ENCODE results near the gene KIF3A.

The KIF3A gene

DNA sequence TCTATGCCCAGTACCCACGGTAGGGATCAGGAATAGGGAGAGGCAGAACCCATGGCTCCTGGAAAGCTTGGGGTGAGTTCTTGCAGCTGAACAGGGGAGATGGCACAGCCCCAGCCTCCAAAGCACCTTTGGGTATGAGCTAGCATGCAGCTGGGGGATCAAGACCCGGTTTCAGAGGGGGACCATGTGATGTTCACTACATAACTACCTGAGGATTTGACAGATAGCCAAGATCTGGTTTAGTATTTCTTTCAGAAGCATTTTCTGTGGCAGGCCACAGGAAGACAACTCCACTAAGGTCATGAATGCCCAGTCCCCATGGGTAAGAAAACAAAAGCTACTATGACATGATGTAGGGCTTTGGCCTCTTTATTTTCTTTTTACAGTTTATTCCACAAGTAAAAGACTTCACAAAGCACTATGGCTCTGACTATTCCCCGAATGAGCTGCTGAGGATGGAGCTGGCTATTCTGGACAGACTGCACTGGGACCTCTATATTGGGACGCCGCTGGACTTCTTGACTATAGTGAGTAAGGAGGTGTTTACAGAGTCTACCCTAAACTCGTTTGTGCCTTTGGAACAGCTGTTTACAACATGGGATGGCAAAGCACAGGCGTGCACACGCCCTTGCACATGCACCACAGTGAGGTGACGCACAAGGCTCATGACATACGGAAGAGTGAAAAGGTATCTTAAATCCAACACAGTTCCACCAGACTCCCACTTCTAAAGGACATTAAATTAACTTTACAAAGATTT lies 13.3 kb upstream of the KIF3A start:
- TF ChIP-seq POLR2AphosphoS5 (IDR thresholded peaks at IDR 0.05; ENCODE audit: low read depth, low read length) (no peak), SPI1 (IDR thresholded peaks at IDR 0.05; ENCODE audit: low read depth, low read length) (no peak), POU2F2 (IDR thresholded peaks at IDR 0.05; ENCODE audit: low read depth, low read length) (no peak), TAF1 (IDR thresholded peaks at IDR 0.05; ENCODE audit: low read depth, low read length) (no peak), PAX5 (IDR thresholded peaks at IDR 0.05; ENCODE audit: insufficient read depth, low read length, severe bottlenecking) (no peak), POLR2A (IDR thresholded peaks at IDR 0.05; ENCODE audit: low read depth, low read length) (no peak)
- DNase-seq (ENCODE audit: insufficient read length, low spot score) (no peak), FAIRE-seq (peak; percentile 77)

- FAIRE-seq (peak; percentile 40), DNase-seq (ENCODE audit: insufficient read length, low spot score) (no peak)
- TF ChIP-seq PAX5 (IDR thresholded peaks at IDR 0.05; ENCODE audit: insufficient read depth, low read length, severe bottlenecking) (no peak), SPI1 (IDR thresholded peaks at IDR 0.05; ENCODE audit: low read depth, low read length) (no peak), TAF1 (IDR thresholded peaks at IDR 0.05; ENCODE audit: low read depth, low read length) (no peak)
These were observed 12.2 kb upstream of the KIF3A start for GRCh38 chr5:132749506-132749905.

- TF ChIP-seq POLR2A (IDR thresholded peaks at IDR 0.05; ENCODE audit: low read depth, low read length) (no peak), POU2F2 (IDR thresholded peaks at IDR 0.05; ENCODE audit: low read depth, low read length) (no peak), TAF1 (IDR thresholded peaks at IDR 0.05; ENCODE audit: low read depth, low read length) (no peak), SPI1 (IDR thresholded peaks at IDR 0.05; ENCODE audit: low read depth, low read length) (no peak), PAX5 (IDR thresholded peaks at IDR 0.05; ENCODE audit: insufficient read depth, low read length, severe bottlenecking) (no peak), POLR2AphosphoS5 (IDR thresholded peaks at IDR 0.05; ENCODE audit: low read depth, low read length) (no peak)
- DNase-seq (ENCODE audit: insufficient read length, low spot score) = no peak
- FAIRE-seq = peak; percentile 20
These were observed 11.2 kb upstream of the KIF3A start for GRCh38 chr5:132748522-132749000.

GRCh38 chr5:132747616-132748440 lies 10.5 kb upstream of the KIF3A start:
- TF ChIP-seq POLR2A (IDR thresholded peaks at IDR 0.05; ENCODE audit: low read depth, low read length) = no peak
- TF ChIP-seq PAX5 (IDR thresholded peaks at IDR 0.05; ENCODE audit: insufficient read depth, low read length, severe bottlenecking) = no peak
- no peak for TF ChIP-seq TAF1 (IDR thresholded peaks at IDR 0.05; ENCODE audit: low read depth, low read length)
- TF ChIP-seq POU2F2 (IDR thresholded peaks at IDR 0.05; ENCODE audit: low read depth, low read length) = no peak
- no peak for TF ChIP-seq SPI1 (IDR thresholded peaks at IDR 0.05; ENCODE audit: low read depth, low read length)
- no peak for TF ChIP-seq POLR2AphosphoS5 (IDR thresholded peaks at IDR 0.05; ENCODE audit: low read depth, low read length)
- FAIRE-seq (no peak), DNase-seq (ENCODE audit: insufficient read length, low spot score) (no peak)

DNA sequence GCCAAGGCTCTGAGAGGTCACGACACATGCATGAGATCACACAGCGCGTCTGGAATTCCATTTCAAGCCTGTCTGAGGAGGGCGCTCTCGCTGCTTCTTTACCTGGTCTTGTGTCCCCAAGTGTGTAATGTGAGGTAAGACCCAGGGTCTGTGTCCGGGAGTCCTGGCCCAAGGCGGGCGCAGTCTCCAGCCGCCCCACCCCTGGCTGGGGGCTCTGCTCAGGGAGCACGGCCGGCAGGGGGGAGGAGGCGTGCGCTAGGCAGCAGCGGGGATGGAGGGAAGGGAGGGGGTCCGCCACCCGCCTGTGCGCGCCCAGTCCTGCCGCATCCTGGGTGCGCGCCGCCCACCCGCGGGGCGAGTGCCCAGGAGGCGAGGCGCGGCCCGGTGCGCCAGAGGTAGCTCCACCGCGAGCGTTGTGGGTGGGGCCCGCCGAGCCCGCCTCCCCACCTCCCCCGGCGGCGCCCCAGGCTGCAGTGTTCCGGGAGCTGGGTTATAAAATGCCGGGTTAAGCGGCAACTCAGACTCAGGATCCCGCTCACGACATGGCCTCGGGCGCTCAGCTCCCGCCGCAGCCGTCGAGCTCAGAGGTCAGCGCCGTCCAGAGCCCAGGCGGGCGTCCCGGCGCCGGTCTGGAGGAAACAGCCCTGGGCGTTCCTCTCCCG lies 9.7 kb upstream of the KIF3A start, which contains the start of gene CCNI2:
Gene CCNI2, plus strand, starts transcription at position 473 of the 662 bp plus-strand sequence. Its CDS starts 70 bp downstream, at position 543.
- DNase-seq (ENCODE audit: insufficient read length, low spot score) = peak; percentile 48
- peak; percentile 71 for FAIRE-seq
- TF ChIP-seq SPI1 (IDR thresholded peaks at IDR 0.05; ENCODE audit: low read depth, low read length) (no peak), POLR2AphosphoS5 (IDR thresholded peaks at IDR 0.05; ENCODE audit: low read depth, low read length) (no peak), TAF1 (IDR thresholded peaks at IDR 0.05; ENCODE audit: low read depth, low read length) (no peak), POU2F2 (IDR thresholded peaks at IDR 0.05; ENCODE audit: low read depth, low read length) (no peak), PAX5 (IDR thresholded peaks at IDR 0.05; ENCODE audit: insufficient read depth, low read length, severe bottlenecking) (no peak), POLR2A (IDR thresholded peaks at IDR 0.05; ENCODE audit: low read depth, low read length) (no peak)

- FAIRE-seq (no peak), DNase-seq (ENCODE audit: insufficient read length, low spot score) (no peak)
- TF ChIP-seq PAX5 (IDR thresholded peaks at IDR 0.05; ENCODE audit: insufficient read depth, low read length, severe bottlenecking) (no peak), POLR2A (IDR thresholded peaks at IDR 0.05; ENCODE audit: low read depth, low read length) (no peak), POLR2AphosphoS5 (IDR thresholded peaks at IDR 0.05; ENCODE audit: low read depth, low read length) (no peak), SPI1 (IDR thresholded peaks at IDR 0.05; ENCODE audit: low read depth, low read length) (no peak), TAF1 (IDR thresholded peaks at IDR 0.05; ENCODE audit: low read depth, low read length) (no peak), POU2F2 (IDR thresholded peaks at IDR 0.05; ENCODE audit: low read depth, low read length) (no peak)
These were observed 9.2 kb upstream of the KIF3A start for GRCh38 chr5:132746592-132746953.

GRCh38 chr5:132744659-132745058 lies 7.3 kb upstream of the KIF3A start:
- DNase-seq (ENCODE audit: insufficient read length, low spot score) (no peak), FAIRE-seq (no peak)
- TF ChIP-seq POLR2A (IDR thresholded peaks at IDR 0.05; ENCODE audit: low read depth, low read length) (no peak), SPI1 (IDR thresholded peaks at IDR 0.05; ENCODE audit: low read depth, low read length) (no peak), POU2F2 (IDR thresholded peaks at IDR 0.05; ENCODE audit: low read depth, low read length) (no peak), POLR2AphosphoS5 (IDR thresholded peaks at IDR 0.05; ENCODE audit: low read depth, low read length) (no peak), TAF1 (IDR thresholded peaks at IDR 0.05; ENCODE audit: low read depth, low read length) (no peak), PAX5 (IDR thresholded peaks at IDR 0.05; ENCODE audit: insufficient read depth, low read length, severe bottlenecking) (no peak)

DNA sequence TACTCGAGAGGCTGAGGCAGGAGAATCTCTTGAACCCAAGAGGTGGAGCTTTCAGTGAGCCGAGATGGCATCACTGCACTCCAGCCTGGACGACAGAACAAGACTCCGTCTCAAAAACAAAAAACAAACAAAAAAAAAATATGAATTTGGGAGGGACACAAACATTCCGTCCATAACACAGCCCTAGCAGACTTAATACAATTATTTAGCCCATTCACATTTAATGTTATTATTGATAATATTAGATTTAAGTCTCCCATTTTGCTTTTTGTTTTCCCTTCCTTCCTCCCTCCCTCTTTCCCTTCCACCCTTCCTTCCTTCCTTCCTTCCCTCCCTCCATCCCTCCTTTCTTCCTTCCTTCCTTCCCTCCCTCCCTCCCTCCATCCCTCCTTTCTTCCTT lies 5.3 kb upstream of the KIF3A start:
- DNase-seq (ENCODE audit: insufficient read length, low spot score) = no peak
- TF ChIP-seq POU2F2 (IDR thresholded peaks at IDR 0.05; ENCODE audit: low read depth, low read length) = no peak
- no peak for TF ChIP-seq TAF1 (IDR thresholded peaks at IDR 0.05; ENCODE audit: low read depth, low read length)
- TF ChIP-seq POLR2AphosphoS5 (IDR thresholded peaks at IDR 0.05; ENCODE audit: low read depth, low read length) = no peak
- TF ChIP-seq SPI1 (IDR thresholded peaks at IDR 0.05; ENCODE audit: low read depth, low read length) = no peak
- no peak for TF ChIP-seq POLR2A (IDR thresholded peaks at IDR 0.05; ENCODE audit: low read depth, low read length)
- no peak for TF ChIP-seq PAX5 (IDR thresholded peaks at IDR 0.05; ENCODE audit: insufficient read depth, low read length, severe bottlenecking)
- no peak for FAIRE-seq

GRCh38 chr5:132742158-132742557 lies 4.8 kb upstream of the KIF3A start:
- FAIRE-seq = no peak
- TF ChIP-seq PAX5 (IDR thresholded peaks at IDR 0.05; ENCODE audit: insufficient read depth, low read length, severe bottlenecking) (no peak), TAF1 (IDR thresholded peaks at IDR 0.05; ENCODE audit: low read depth, low read length) (no peak), POLR2A (IDR thresholded peaks at IDR 0.05; ENCODE audit: low read depth, low read length) (no peak), POLR2AphosphoS5 (IDR thresholded peaks at IDR 0.05; ENCODE audit: low read depth, low read length) (no peak), POU2F2 (IDR thresholded peaks at IDR 0.05; ENCODE audit: low read depth, low read length) (no peak), SPI1 (IDR thresholded peaks at IDR 0.05; ENCODE audit: low read depth, low read length) (no peak)

More at GRCh38 chr5:132742158-132742557, 4.8 kb upstream of the KIF3A start:
- DNase-seq (ENCODE audit: insufficient read length, low spot score) = no peak
